ENCODE results near the gene RYR3.

DNA sequence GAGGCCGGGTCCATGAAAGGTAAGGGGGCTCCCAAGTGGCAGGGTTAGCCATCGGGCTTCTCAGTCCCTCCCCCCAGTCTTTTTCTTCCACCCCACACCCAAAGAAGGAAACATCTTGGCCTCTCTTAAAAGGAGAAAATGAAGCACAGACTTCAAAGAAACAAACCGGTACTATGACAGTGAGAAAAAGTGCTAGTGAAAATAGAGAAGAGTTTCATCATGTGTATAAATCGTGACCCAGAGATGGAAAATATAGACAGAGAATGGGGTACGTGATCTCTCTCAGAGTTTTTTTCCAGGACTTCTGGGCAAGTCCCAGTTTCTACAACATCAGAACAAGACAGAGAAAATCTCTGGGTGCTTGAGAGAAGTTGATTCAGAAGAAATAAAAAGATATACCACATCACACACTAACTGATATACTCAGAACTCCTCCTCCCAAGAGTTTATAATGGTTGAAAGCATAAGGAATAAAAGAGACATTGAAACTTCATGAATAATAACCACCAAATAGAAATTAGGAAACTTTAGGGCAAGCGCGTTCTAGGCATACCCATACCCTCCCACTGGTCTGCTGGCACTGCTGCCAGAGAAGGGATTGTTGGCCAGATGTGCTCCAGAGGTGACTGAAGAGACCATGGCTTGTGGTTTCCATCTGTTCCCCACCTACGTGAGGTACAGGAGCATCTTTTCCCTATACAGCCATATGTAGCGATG, 338.6 kb downstream of the RYR3 start:
- TF ChIP-seq POLR2A (IDR thresholded peaks at IDR 0.05) (no peak), CTCF (IDR thresholded peaks at IDR 0.05) (no peak)

Measured in lower leg skin (tissue), 3 donors.